ENCODE data around the gene MAGI2. TPM values are rescaled to one million over a fixed set of nuclear protein-coding genes. Genes with fewer than 3 reads are reported as not detected.

MAGI2 gene
- total and polyA plus RNA-seq, 2 donors (not counting 3 experiments of a cell fraction or from before 2014, with no cell fraction given), result 0.28 to 6.0 TPM

GRCh38 chr7:78015574-78016260 is 1437.8 kb downstream of the MAGI2 start:
- intact Hi-C loops (cut with micrococcal nuclease) (no loop called here), dilution Hi-C loops (cut with MboI; ENCODE audit: extremely low pct_ligation_motif_present, low sequenced_read_pairs) (no loop called here)
- FAIRE-seq, result no peak
- TF ChIP-seq CTCF (IDR thresholded peaks at IDR 0.05; ENCODE audit: extremely low read depth in 1 of 2, insufficient read depth in 1 of 2, low read depth in 1 of 2, low read length in 2 of 2) (no peak), POLR2A (IDR thresholded peaks at IDR 0.05; ENCODE audit: low read depth, low read length) (no peak), MAX (IDR thresholded peaks at IDR 0.05; ENCODE audit: insufficient read depth, insufficient read length) (no peak), GATA2 (IDR thresholded peaks at IDR 0.05; ENCODE audit: insufficient read depth, insufficient read length, low read depth, low read length) (no peak), MYC (IDR thresholded peaks at IDR 0.05; ENCODE audit: low read depth, low read length) (no peak), FOS (IDR thresholded peaks at IDR 0.05; ENCODE audit: borderline replicate concordance, insufficient read depth, low read length) (no peak), JUN (IDR thresholded peaks at IDR 0.05; ENCODE audit: borderline replicate concordance, insufficient read depth, insufficient read length, low read depth) (no peak), POLR2AphosphoS5 (IDR thresholded peaks at IDR 0.05; ENCODE audit: insufficient read depth, low read depth, low read length) (no peak), EZH2 (IDR thresholded peaks at IDR 0.05; ENCODE audit: borderline replicate concordance, low read depth, low read length, severe bottlenecking) (no peak)
- Histone ChIP-seq H3K36me3 (ENCODE audit: control insufficient read depth in 2 of 2, extremely low read depth in 1 of 2, insufficient read depth in 2 of 2, low read length in 2 of 2) (no peaks in the 10 kb centered on the region), H3K4me3 (replicated peaks in 1 of 3; ENCODE audit: insufficient read depth in 1 of 3, low read depth in 1 of 3, low read length in 3 of 3) (no peak overlapping the region), H4K20me1 (replicated peaks; ENCODE audit: control insufficient read depth, extremely low read depth, insufficient read depth, low read length) (no peaks in the 10 kb centered on the region), H3K4me1 (ENCODE audit: control insufficient read depth, extremely low read depth, insufficient read depth, low read length) (peaks cover 11% of the 10 kb centered on the region), H3K27ac (ENCODE audit: insufficient read depth, low read depth, low read length) (no peak overlapping the region), H3K9me3 (replicated peaks; ENCODE audit: control insufficient read depth, insufficient read depth, low read length) (no peaks in the 10 kb centered on the region), H2AFZ (ENCODE audit: low read depth, low read length) (no peak overlapping the region), H3K9me1 (replicated peaks; ENCODE audit: control insufficient read depth, extremely low read depth, insufficient read depth, low read length) (no peaks in the 10 kb centered on the region), H3K27me3 (ENCODE audit: control insufficient read depth in 2 of 2, insufficient read depth in 2 of 2, low read length in 2 of 2) (peaks cover 0 to 4% of the 10 kb centered on the region in 2 experiments), H3K9ac (replicated peaks; ENCODE audit: extremely low read depth, insufficient read depth, low read length) (no peak overlapping the region), H3K79me2 (ENCODE audit: control insufficient read depth, insufficient read depth, low read length) (no peaks in the 10 kb centered on the region), H3K4me2 (ENCODE audit: insufficient read depth, low read length) (no peak overlapping the region)
- ChIA-PET CTCF (interaction anchor here (1.0 kb wide), 1 partner anchor 18 kb away, joined by 3 read pairs; no protein-coding TSS in a partner anchor), POLR2A (no interaction called here)
- no peak for DNase-seq (ENCODE audit: low read depth, low spot score)
- BruUV-seq (replicated peaks), result no TSS peak
